ENCODE results near the gene IGLL5. TPM values are rescaled to one million over a fixed set of nuclear protein-coding genes. Genes with fewer than 3 reads are reported as not detected.

Gene IGLL5
- total and polyA plus RNA-seq, 9 of the 15 experiments (the other 6 are each of a cell fraction or from before 2014, with no cell fraction given): not detected

DNA sequence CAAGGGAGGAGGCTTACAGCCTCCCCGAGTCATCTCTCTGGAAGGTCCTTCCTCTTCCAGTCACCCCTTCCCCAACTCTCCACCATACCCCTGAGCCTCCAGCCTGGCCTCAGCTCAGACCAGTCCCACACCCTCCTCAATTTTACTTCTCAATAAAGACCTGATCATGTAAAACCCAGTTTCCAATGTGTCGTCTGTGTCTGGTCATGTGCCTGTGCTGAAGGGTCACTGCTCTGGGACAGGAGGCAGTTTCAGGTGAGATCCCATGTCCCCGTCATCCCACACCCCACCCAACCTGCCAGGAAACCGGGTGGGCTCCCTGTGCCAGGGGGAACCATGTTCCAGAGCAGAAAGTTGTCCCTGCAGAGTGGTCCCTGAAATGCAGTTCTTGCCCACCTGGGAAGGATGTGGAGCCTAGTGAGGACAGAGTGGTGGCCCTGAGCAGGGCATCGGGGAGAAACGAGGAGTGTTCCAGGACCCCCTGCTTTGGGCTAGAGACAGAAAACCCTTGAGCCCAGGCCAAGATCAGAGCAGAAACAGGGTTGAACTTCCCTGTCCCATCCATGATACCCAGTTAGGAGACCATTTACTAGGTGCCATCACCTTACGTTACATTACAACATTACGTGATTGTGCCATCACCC, 19.4 kb downstream of the IGLL5 start (continued):
- TF ChIP-seq ZNF212 (CRISPR knock-in tag; IDR thresholded peaks at IDR 0.05): no peak
- TF ChIP-seq BDP1 (IDR thresholded peaks at IDR 0.05; ENCODE audit: insufficient read depth, insufficient read length): no peak
- no peak for TF ChIP-seq TEAD4 (IDR thresholded peaks at IDR 0.05; ENCODE audit: low read length)
- no peak for TF ChIP-seq TEAD4 (CRISPR knock-in tag; IDR thresholded peaks at IDR 0.05; ENCODE audit: borderline replicate concordance)
- no peak for TF ChIP-seq XRCC5 (IDR thresholded peaks at IDR 0.05; ENCODE audit: low read depth, low read length)
- TF ChIP-seq, protein P1, sequence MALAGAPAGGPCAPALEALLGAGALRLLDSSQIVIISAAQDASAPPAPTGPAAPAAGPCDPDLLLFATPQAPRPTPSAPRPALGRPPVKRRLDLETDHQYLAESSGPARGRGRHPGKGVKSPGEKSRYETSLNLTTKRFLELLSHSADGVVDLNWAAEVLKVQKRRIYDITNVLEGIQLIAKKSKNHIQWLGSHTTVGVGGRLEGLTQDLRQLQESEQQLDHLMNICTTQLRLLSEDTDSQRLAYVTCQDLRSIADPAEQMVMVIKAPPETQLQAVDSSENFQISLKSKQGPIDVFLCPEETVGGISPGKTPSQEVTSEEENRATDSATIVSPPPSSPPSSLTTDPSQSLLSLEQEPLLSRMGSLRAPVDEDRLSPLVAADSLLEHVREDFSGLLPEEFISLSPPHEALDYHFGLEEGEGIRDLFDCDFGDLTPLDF (CRISPR knock-in tag; IDR thresholded peaks at IDR 0.05): no peak
- TF ChIP-seq, protein P2, sequence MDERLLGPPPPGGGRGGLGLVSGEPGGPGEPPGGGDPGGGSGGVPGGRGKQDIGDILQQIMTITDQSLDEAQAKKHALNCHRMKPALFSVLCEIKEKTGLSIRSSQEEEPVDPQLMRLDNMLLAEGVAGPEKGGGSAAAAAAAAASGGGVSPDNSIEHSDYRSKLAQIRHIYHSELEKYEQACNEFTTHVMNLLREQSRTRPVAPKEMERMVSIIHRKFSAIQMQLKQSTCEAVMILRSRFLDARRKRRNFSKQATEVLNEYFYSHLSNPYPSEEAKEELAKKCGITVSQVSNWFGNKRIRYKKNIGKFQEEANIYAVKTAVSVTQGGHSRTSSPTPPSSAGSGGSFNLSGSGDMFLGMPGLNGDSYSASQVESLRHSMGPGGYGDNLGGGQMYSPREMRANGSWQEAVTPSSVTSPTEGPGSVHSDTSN (CRISPR knock-in tag; IDR thresholded peaks at IDR 0.05; ENCODE audit: low read depth): peak; percentile 18; the same call in 1 of the 2 replicates
- TF ChIP-seq, protein P2 (tag; conservative IDR thresholded peaks at IDR 0.05; ENCODE audit: low read depth): no peak
- TF ChIP-seq, protein P3, sequence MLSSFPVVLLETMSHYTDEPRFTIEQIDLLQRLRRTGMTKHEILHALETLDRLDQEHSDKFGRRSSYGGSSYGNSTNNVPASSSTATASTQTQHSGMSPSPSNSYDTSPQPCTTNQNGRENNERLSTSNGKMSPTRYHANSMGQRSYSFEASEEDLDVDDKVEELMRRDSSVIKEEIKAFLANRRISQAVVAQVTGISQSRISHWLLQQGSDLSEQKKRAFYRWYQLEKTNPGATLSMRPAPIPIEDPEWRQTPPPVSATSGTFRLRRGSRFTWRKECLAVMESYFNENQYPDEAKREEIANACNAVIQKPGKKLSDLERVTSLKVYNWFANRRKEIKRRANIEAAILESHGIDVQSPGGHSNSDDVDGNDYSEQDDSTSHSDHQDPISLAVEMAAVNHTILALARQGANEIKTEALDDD (IDR thresholded peaks at IDR 0.05): no peak
- no peak for TF ChIP-seq MYNN (IDR thresholded peaks at IDR 0.05)
- peak; percentile 71 for TF ChIP-seq MYNN (CRISPR knock-in tag; IDR thresholded peaks at IDR 0.05)
- TF ChIP-seq, protein P4, sequence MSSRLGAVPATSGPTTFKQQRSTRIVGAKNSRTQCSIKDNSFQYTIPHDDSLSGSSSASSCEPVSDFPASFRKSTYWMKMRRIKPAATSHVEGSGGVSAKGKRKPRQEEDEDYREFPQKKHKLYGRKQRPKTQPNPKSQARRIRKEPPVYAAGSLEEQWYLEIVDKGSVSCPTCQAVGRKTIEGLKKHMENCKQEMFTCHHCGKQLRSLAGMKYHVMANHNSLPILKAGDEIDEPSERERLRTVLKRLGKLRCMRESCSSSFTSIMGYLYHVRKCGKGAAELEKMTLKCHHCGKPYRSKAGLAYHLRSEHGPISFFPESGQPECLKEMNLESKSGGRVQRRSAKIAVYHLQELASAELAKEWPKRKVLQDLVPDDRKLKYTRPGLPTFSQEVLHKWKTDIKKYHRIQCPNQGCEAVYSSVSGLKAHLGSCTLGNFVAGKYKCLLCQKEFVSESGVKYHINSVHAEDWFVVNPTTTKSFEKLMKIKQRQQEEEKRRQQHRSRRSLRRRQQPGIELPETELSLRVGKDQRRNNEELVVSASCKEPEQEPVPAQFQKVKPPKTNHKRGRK (tag; IDR thresholded peaks at IDR 0.05): no peak
- TF ChIP-seq COPS2 (conservative IDR thresholded peaks at IDR 0.05): no peak
- TF ChIP-seq, protein P5, sequence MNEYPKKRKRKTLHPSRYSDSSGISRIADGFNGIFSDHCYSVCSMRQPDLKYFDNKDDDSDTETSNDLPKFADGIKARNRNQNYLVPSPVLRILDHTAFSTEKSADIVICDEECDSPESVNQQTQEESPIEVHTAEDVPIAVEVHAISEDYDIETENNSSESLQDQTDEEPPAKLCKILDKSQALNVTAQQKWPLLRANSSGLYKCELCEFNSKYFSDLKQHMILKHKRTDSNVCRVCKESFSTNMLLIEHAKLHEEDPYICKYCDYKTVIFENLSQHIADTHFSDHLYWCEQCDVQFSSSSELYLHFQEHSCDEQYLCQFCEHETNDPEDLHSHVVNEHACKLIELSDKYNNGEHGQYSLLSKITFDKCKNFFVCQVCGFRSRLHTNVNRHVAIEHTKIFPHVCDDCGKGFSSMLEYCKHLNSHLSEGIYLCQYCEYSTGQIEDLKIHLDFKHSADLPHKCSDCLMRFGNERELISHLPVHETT (CRISPR knock-in tag; conservative IDR thresholded peaks at IDR 0.05 in 1 of 2, IDR thresholded peaks at IDR 0.05 in 1 of 2): peak in 1 of 2 experiments; percentile 68; a peak in 1 of 4 replicates
- TF ChIP-seq GABPB1 (CRISPR knock-in tag; IDR thresholded peaks at IDR 0.05): no peak
- no peak for TF ChIP-seq ZNF121 (CRISPR knock-in tag; conservative IDR thresholded peaks at IDR 0.05)
- TF ChIP-seq MIER1 (IDR thresholded peaks at IDR 0.05; ENCODE audit: low read depth): no peak
- no peak for TF ChIP-seq RBM34 (IDR thresholded peaks at IDR 0.05; ENCODE audit: borderline replicate concordance, insufficient read depth, low read length)
- TF ChIP-seq STAT5A (IDR thresholded peaks at IDR 0.05; ENCODE audit: borderline replicate concordance, low read length): no peak
- 0 out of 2 replicates have a peak, but pooled peaks have one; percentile 24 for TF ChIP-seq CBX5 (IDR thresholded peaks at IDR 0.05; ENCODE audit: borderline replicate concordance, low read depth)
- no peak for TF ChIP-seq NCOA1 (IDR thresholded peaks at IDR 0.05; ENCODE audit: low read depth)
- no peak for TF ChIP-seq CBX1 (IDR thresholded peaks at IDR 0.05; ENCODE audit: low read depth)

Data from K562 (cell line).